HL-60/S4 treated with phorbol 12-myristate 13-acetate at 8.2 ng/mL for 4 days and 3 days (cell line): ENCODE data around the gene WNT9B.

Experiments used
- in situ Hi-C: fragments of 300-500 bp; cut with MboI; formaldehyde crosslinking; loops from 2 replicates; pipeline ENCODE4 v1.15.0; 2022; ENCODE audit warnings: low sequenced_read_pairs

The WNT9B gene

GRCh38 chr17:46853896-46854444 is 2.6 kb downstream of the WNT9B start:
- in situ Hi-C loops = no loop called here

GRCh38 chr17:46854515-46854914 is 3.1 kb downstream of the WNT9B start:
- in situ Hi-C loops = no loop called here

GRCh38 chr17:46854948-46855347 is 3.6 kb downstream of the WNT9B start:
- in situ Hi-C loops = no loop called here

GRCh38 chr17:46857600-46857999 is 6.2 kb downstream of the WNT9B start:
- in situ Hi-C loops = no loop called here

GRCh38 chr17:46859996-46860395 is 8.6 kb downstream of the WNT9B start:
- in situ Hi-C loops = loop anchor here (10.0 kb wide), 1 partner anchor 55 kb away; no protein-coding TSS in a partner anchor

GRCh38 chr17:46862949-46863348 is 11.6 kb downstream of the WNT9B start:
- in situ Hi-C loops = loop anchor here (10.0 kb wide), 1 partner anchor 58 kb away; no protein-coding TSS in a partner anchor

- in situ Hi-C loops = loop anchor here (10.0 kb wide), 1 partner anchor 59 kb away; no protein-coding TSS in a partner anchor
Observed at GRCh38 chr17:46863383-46864121, 12.2 kb downstream of the WNT9B start.

- in situ Hi-C loops = loop anchor here (10.0 kb wide), 1 partner anchor 60 kb away; no protein-coding TSS in a partner anchor
Observed at GRCh38 chr17:46865100-46865499, 13.7 kb downstream of the WNT9B start.

GRCh38 chr17:46866325-46866724 is 14.9 kb downstream of the WNT9B start:
- in situ Hi-C loops = loop anchor here (10.0 kb wide), 1 partner anchor 62 kb away; no protein-coding TSS in a partner anchor

- in situ Hi-C loops = loop anchor here (10.0 kb wide), 1 partner anchor 62 kb away; no protein-coding TSS in a partner anchor
Observed at GRCh38 chr17:46866747-46867146, 15.4 kb downstream of the WNT9B start.

- in situ Hi-C loops = loop anchor here (10.0 kb wide), 1 partner anchor 64 kb away; no protein-coding TSS in a partner anchor
Observed at GRCh38 chr17:46868689-46869187, 17.4 kb downstream of the WNT9B start.

- in situ Hi-C loops = loop anchor here (10.0 kb wide), 1 partner anchor 64 kb away; no protein-coding TSS in a partner anchor
Observed at GRCh38 chr17:46869296-46869695, 17.9 kb downstream of the WNT9B start.

- in situ Hi-C loops = loop anchor here (10.0 kb wide), 1 partner anchor 65 kb away; no protein-coding TSS in a partner anchor
Observed at GRCh38 chr17:46869975-46870803, 18.8 kb downstream of the WNT9B start.

GRCh38 chr17:46872421-46872820 is 21.0 kb downstream of the WNT9B start:
- in situ Hi-C loops = no loop called here

GRCh38 chr17:46873941-46874645 is 22.7 kb downstream of the WNT9B start:
- in situ Hi-C loops = no loop called here

GRCh38 chr17:46874906-46875305 is 23.5 kb downstream of the WNT9B start:
- in situ Hi-C loops = no loop called here

- in situ Hi-C loops = no loop called here
Observed at GRCh38 chr17:46875849-46876352, 24.5 kb downstream of the WNT9B start.

GRCh38 chr17:46876353-46876887 is 25.0 kb downstream of the WNT9B start:
- in situ Hi-C loops = no loop called here

- in situ Hi-C loops = no loop called here
Observed at GRCh38 chr17:46876926-46877325, 25.5 kb downstream of the WNT9B start.

- in situ Hi-C loops = no loop called here
Observed at GRCh38 chr17:46877466-46877865, 26.1 kb downstream of the WNT9B start.
